AG08395 (cell line): ENCODE data around the gene FHL3.
A peak's percentile ranks its signal among the peaks of the same experiment; 100 is the strongest.
"Not testable (repeated sequence)": the region's sequence is repeated elsewhere in the genome, so short reads cannot be mapped to it uniquely, and the experiment has no call there.

Source experiments
- DNase-seq: peaks from one replicate; pipeline ENCODE4 v3.0.0; 2012; ENCODE audit warnings: mixed read lengths, low spot score

Gene FHL3

DNA sequence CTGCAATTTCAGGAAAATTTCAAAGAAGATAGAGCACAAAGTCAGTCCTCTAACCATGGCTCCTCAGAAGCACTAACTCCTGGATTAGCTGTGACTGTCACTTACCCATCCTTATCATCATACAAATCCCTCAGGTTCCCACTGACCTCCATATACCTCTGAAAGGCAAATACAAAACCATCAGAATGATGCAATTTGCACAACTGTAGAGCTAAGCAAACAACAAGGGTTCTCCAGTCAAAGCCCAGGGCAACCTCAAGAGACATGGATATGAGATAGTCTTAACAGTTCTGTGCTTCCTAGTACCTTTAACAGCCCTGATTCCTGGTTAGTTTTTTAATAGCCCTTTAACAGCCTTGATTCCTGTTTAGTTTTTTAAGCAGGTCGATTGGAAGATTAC lies 17.6 kb downstream of the FHL3 start:
- no peak for DNase-seq

DNA sequence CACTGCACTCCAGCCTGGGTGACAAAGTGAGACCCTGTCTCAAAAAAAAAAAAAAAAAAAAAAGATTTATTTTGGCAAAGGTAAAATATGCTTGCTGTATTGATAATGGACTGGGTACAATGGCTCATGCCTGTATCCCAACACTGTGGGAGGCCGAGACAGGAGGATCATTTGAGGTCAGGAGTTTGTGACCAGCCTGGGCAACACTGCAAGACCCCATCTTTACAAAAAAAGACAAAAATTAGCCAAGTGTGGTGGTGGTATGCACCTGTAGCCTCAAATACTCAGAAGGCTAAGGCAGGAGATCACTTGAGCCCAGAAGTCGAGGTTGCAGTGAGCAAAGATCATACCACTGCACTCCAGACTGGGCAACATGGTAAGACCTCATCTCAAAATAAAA lies 21.8 kb downstream of the FHL3 start:
- DNase-seq: no peak

DNA sequence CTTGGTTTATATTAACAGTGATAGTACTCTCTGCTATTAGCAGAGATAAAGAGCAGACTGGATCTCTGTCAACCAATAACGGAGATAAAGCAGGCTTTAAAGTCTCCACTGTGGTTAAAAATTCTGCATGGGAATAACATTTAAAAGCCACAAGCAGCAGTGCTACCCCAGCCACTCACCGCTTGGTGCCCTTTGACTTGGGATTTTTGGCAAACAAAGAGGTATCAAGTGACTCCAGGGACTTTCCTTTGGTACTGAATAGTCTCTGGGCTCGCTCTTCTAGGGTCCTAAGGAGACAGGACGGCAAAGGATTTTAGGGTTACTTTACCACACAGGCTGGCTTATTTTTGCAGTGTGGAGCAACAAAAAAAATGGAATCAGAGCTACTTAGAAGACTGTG lies 26.8 kb downstream of the FHL3 start:
- DNase-seq: no peak

GRCh38 chr1:37975083-37975482 lies 30.2 kb downstream of the FHL3 start:
- DNase-seq: peak; percentile 66

DNA sequence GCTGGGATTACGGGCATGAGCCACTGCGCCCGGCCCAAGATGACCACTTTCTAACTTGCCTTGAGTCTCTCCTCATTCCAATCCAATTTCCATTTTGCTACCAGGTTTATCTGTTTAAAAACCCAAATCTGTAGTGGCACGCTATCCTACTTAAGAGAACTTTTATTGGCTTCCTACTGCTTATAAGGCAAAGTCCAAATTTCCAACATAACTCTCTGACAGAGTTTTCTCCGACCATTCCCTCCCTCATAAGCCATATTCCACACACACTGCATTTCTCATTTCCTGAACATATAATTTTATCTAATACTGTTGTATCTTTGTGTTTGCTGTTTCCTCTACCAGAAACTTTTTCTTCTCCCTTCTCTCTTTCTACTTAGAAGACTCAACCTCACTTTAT lies 30.7 kb downstream of the FHL3 start:
- no peak for DNase-seq

DNA sequence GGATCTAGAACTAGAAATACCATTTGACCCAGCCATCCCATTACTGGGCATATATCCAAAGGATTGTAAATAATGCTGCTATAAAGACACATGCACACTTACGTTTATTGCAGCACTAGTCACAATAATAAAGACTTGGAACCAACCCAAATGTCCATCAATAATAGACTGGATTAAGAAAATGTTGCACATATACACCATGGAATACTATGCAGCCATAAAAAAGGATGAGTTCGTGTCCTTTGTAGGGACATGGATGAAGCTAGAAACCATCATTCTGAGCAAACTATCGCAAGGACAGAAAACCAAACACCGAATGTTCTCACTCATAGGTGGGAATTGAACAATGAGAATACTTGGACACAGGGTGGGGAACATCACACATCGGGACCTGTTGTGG lies 31.6 kb downstream of the FHL3 start:
- not testable (repeated sequence) for DNase-seq

DNA sequence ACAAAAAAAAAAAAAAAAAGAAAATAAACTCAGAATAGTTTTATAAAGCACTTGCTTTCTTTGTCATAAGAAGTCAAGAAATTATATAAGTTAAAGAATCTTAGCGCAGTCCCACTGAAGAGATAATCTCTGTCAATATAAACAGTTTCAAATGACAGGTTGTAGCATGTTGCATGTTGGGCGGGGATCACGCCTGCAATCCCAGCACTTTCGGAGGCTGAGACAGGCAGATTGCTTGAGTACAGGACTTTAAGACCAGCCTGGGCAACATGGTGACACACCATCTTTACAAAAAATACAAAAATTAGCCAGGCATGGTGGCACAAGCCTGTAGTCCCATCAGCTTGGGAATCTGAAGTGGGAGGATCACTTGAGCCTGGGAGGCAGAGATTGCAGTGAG lies 40.0 kb downstream of the FHL3 start:
- no peak for DNase-seq

DNA sequence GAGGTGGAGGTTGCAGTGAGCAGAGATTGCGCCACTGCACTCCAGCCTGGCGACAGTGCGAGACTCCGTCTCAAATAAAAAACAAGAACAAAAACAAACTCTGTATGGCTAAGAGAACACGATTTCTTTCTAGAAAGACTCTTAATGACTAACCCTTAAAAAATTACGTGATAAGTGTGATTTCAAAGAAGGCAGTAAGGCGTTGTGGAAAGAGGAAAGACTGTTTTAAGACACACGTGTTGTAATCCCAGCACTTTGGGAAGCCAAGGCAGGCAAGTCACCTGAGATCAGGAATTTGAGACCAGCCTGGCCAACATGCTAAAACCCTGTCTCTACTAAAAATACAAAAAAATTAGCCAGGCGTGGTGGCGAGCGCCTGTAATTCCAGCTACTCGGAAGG lies 41.2 kb downstream of the FHL3 start:
- not testable (repeated sequence) for DNase-seq

DNA sequence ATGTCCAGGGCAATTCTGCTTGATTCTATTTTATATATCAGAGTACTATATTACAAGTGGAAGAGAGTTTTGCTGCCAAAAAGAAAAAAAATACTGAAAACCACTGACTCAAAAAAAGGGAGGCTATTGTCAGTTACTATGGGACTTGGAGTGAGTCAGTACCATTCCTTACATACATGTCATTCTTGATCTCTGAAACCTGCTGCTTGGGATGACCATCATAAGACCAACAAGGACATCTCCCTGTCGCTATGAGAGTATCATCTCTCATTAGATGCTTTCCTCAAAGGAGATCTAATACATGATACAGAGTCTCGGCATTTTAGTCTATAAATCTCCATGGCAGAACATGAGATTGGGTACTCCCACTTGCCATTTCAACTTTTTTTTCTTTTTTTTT lies 46.6 kb downstream of the FHL3 start:
- DNase-seq: peak; percentile 94

- no peak for DNase-seq
Measured at GRCh38 chr1:37955685-37956084, 49.6 kb downstream of the FHL3 start.

DNA sequence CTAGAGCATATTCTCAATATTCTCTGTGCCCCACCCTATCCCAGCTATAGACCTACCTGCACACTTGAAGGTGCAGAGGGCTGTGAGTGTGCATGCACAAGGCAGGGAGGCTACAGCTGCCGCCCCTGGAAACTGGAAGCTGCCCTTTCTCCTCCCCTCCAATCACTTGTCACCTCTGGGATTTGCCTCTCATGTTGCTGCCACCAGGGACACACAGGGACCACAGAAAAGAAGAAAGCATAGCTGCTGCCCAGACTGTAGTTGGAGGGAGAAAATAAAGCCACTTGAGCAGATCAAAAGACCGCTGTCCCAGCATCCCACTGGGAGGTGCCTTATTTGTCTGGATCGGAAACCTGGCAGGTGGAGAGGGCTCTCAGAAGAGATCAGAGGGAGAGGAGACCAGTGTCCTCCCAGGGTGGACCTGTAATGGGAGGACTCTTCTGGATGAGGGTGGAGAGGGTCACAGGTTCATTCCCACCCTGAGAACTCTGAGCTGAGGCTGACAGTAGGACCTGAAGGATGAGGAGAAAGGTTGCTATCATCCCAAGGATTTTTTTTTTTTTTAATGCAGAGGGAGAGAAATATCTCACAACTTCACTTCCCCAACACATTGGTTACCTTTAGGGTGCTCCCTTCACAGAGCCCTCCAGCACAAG lies 50.9 kb downstream of the FHL3 start:
- no peak for DNase-seq

DNA sequence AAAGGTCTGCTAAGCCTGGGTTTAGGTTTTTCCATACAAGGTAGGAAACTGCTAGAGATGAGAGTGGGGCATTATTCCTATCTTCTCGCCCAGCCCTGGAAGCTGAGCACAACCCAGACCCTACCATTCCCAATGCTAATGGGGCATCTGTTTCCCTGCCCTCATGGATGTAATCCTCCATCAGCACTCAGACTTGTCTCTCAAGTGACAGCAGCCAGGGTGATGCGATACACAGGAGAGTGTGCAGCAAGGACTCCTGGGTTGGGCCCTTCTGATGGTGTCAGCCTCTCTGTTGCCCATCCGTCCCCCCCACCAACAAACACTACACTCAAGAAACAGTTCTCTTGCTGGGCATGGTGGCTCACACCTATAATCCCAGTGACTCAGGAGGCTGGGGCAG lies 52.6 kb downstream of the FHL3 start:
- no peak for DNase-seq

DNA sequence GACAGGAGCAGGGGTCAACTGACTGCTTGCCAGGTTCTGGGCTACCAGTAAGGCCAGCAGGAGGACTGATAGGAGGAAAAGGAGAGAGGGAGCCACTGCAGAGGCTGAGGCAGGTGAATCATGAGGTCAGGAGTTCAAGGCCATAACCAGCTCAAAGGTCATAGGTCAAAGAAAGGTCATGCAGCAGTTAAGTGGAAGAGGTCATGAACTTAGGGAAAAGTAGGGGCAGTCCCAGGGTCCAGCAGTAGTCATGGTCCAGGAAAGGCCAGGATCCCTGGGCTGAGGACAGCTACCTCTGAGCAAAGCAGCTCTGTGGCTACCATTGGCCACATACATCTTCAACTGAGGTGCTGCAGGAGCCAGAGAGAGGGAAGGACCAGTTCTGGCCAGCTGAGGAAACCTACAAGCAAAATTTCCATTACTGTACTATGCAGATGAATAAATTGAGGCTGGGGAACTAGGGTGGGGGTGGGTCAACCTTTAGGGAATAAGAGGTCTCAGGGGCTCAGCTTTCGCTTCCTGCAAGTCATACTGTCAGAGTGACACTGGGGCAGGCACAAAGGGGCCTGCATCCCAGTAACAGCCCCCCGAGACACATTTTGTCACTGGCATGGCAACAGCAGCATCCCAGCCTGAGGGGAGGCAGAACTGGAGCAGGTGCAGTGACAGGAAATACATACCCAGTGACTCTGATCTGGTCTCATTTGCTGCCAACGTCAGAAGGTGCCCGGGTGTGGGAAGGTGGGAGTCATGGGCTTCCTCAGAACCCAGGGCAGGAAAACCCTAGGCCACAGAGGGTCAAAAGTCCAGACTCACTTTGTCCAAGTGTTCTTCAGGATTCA lies 53.3 kb downstream of the FHL3 start:
- DNase-seq: no peak

GRCh38 chr1:37951041-37951782 lies 54.1 kb downstream of the FHL3 start:
- DNase-seq: no peak

- no peak for DNase-seq
Measured at GRCh38 chr1:37949524-37950152, 55.7 kb downstream of the FHL3 start.

DNA sequence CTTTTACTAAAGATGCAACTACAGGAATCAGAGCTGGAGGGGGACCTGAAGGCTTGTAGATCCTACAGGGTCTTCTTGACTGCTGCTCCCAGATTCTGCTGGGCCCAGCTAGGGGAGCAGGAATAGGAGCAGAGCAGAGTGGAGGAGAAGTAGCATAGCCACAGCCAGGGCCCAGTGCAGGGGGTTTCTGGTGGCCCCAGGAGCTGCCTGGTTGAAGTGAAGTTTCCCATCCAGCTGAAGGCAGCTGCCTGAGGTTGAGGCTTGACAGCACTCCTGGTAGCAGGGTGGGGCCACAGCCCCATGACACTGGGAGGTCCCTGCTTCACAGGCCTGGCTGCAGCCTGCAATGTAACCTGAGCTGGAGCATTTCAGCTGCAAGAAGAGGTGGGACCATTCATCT lies 56.5 kb downstream of the FHL3 start:
- DNase-seq: no peak

GRCh38 chr1:37948166-37948565 lies 57.1 kb downstream of the FHL3 start:
- no peak for DNase-seq

- DNase-seq: no peak
Measured at GRCh38 chr1:37947364-37947763, 58.0 kb downstream of the FHL3 start.
